Pulmonary artery endothelial cell (primary cell): Measurements from ENCODE around the gene TMEM17. TPM values are rescaled to one million over a fixed set of nuclear protein-coding genes. Genes with fewer than 3 reads are reported as not detected.

Experiments used
- DNase-seq: peaks from one replicate; pipeline ENCODE4 v3.0.0-alpha.2; 2011; ENCODE audit warnings: low read depth, low spot score
- total RNA-seq: library from RNA; depleted of rRNA; stranded (reverse); fragments of >200 nt; gene quantifications from 2 replicates; pipeline ENCODE4 v1.2.3, GENCODE V29; 2014

TMEM17 gene
- total RNA-seq, 1 donor from 2014 or later = 1.5 TPM

DNA sequence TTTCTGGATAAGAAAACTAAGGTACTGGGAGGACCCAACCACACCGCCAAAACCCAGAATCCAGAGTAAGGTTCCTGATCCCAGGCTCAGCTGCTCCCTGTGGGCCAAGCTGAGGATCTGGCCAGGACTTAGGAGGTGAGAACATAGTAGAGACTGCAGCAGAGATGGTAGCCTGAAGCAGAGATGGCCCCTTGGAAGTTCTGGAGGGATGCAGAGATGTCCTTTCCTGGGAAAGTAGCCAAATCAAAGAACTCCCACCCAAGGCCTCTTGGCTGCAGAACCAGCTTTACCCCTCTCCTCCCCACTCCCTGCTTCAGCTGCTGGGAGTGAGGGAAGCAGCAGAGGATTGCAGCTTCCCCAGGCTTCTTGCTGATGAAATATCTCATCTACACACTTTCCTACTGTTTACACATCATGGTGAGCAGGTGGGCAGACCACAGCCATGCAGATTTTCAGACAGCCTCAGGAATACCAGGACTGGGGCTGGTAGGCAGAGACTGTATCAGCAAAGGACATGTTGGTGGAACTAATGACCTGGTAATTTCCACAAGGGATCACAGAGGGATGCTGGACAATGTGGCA is 32.7 kb downstream of the TMEM17 start:
- no peak for DNase-seq

- DNase-seq = no peak
Observed at GRCh38 chr2:62472312-62472711, 33.7 kb downstream of the TMEM17 start.

DNA sequence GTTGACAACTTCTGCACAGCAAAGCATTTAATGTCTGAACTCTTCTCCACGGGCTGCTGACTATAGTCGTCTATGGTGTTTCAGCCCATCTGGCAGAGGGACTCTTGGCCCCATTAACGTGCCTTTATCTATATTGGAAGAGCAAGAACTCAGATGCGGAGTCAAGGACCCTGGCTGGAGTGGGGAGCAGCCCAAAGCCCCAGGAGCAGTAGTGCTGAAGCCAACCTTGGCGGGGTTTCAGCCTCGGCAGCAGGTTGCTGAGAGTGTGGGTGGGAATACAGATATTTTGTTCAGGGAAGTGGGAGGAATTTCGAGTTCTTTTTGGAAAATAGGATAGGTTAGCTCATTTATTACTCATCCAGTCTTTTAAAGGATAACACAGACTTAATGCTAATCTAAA is 34.2 kb downstream of the TMEM17 start:
- DNase-seq = no peak

- no peak for DNase-seq
Observed at GRCh38 chr2:62471404-62471803, 34.6 kb downstream of the TMEM17 start.

- no peak for DNase-seq
Observed at GRCh38 chr2:62469548-62469947, 36.4 kb downstream of the TMEM17 start.

DNA sequence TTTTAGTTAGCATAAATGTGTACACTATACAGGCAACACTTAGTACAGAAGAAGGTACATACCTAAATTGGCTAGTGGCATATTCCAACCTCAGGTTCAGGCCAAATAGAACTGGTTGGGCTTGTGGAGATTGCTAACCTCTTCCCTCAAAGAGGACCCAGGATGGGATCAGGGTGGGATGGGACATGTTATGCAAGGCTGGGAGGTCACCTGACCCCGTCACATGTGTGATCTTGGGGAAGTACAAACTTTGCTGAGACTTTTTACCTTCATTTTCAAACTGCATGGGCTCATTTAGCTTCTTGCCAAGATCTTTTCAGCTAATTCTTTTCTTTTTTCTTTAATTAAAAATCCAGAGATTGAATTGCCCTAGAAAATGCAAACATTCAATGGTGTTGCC is 36.9 kb downstream of the TMEM17 start:
- no peak for DNase-seq

DNA sequence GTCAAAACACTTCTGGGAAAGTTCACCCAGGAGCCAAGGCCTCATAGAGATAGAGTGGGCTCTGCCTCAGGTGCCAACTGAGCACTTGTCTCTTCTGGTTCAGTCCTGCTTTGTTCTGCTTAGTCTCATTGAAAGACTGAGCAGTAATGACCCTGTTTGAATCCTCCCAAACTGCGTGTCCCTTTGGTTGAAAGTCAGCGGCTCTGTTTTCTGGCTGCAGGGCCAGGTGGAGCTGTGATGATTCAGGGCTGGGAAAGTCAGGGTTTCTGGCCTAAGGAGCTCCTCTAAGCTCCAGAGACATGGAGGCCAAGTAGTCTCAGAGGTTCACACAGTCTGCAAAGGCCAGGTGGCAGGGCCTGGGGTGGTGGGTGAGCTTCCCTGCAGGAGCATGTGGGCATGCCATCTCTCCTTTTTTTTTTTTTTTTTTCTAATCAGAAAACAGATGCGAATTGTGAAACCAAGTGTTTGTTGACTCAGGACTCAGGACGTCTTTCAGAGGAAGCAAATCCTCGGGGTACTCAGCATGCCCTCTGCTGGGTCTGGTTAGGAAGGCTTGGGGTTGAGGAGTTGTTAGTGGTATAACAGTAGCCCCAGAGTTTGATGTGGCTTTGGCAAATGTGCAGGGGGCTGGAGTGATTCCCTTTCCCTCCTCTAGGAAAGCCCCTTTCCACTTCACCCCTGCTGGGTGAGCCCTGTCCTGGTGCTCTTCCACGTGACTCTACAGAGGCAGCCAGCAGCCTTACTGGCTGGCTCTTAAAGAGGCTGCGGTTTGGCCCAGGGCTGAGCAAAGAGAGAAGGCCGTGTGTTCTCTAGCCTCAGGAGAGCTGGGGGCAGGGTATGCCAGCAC is 38.3 kb downstream of the TMEM17 start:
- no peak for DNase-seq

- no peak for DNase-seq
Observed at GRCh38 chr2:62467100-62467474, 38.9 kb downstream of the TMEM17 start.

DNA sequence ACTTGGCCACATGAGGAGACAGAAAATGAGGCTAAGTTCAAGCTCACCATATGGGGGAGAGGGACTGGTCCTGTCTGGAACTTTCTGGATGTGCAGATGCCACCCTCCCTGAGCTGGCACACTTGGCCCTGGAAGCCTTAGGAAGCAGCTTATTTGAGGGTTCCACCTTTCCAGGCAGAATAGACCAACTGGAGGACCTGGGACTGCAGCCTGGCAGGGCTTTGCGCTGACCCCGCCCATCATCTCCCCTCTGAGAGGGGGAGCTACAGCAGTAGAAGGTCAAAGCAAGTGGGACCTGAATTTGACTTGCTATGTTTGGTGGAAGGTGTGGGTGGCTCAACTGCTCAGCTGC is 39.5 kb downstream of the TMEM17 start:
- DNase-seq = no peak

DNA sequence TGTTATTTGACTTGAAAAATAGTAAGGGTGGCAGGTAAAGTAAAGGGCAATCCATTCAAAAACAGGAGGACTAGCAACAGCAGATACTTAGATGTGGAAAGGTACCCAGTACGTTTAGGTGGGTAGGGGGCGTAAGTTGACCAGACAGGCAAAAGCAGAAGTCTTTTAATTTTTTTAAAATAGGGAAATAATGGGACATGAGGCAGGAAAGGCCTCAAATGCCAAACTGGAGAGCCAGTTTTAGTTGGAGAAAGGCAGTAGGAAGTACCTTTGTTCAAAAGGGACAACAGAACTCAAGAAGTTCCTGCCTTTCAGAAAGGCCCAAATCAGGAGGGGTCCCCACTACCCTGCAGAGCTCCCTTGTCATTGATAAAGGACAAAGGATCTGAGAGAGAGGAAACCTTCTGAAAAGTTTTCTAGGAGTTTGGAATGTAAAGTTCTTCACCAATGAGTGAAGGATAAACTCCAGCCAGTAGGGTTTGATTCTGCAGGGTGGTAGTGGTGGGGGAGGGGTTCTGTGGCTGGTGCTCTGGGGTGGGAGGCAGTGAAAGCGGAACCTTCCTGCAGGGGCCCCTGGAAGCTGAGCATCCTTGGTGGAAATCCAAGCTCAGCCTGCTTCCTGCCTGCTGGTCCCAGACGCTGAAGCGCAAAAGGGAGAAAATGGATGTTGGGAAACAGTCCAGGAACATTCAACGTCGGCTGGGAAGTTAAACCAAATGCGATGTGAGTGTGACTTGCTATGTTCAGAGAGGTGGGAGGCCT is 40.1 kb downstream of the TMEM17 start:
- no peak for DNase-seq

DNA sequence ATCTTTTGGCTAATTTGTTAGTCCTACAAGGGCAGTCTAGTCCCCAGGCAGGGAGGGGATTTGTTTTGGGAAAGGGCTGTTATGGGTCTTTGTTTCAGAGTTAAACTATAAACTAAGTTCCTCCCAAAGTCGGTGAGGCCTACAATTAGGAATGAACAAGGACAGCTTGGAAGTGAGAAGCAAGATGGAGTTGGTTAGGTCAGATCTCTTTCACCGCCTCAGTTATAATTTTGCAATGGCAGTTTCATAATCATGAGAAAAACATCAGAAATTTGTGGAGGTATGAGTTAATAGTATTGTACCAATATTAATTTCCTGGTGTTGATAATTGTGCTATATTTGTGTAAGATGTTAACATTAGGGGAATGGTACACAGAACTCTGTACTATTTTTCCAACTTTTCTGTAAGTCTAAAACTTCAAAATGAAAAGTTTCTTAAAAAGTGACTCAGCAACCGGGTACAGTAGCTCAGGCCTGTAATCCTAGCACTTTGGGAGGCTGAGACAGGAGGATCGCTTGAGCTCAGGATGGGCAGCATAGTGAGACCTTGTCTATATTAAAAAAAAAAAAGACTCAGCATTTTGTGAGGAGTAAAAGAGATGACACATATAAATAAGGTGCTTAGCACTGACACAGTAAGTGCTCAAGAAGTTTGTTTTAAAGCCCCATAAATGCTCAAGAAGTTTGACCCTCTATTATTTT is 40.8 kb downstream of the TMEM17 start:
- no peak for DNase-seq

DNA sequence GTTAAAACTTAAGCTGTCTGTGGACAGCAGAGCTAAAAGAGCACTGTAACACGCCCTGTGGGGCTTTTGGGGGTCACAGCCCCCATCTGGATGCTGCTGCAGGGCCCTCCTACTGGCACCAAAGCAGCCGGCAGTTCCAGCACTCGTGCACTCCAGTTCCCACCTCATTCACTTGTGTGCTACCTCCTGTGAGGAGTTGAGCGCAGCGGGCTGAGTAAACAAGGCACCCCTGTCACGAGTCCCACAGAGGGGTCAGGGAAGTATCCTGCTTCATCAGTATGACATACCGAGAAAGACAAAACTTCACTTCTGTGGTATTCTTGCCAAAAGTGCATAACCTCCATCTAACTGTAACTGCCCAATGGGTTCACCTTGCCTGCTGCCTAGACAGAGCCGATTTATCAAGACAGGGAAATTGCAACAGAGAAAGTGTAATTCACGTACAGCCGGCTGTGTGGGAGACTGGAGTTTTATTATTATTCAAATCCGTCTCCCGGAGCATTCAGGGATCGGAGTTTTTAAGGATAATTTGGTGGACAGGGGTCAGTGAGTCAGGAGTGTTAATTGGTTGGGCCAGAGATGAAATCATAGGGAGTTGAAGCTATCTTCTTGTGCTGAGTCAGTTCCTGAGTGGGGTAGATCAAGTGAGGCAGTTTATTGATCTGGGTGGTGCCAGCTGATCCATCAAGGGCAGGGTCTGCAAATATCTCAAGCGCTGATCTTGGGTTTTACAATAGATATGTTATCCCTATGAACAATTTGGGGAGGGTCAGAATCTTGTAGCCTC is 41.6 kb downstream of the TMEM17 start:
- no peak for DNase-seq

DNA sequence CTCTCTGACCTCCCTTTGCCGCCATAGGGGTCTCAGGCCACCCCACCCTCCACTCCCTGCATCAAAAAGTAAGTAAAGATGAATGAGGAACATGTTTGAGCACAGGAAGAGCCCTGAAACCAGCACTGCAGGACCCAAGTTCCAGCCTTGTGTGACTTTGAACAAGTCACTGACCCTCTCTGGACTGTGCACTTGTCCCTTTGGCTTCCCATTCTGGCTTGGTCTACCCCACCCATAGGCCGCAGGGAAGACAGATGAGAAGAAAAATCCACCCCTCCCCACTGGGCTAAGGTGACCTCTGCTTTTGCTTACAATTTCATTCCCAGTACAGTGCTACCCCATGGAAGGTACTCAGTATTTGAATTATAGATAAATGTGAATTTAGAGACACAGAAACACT is 43.8 kb downstream of the TMEM17 start:
- DNase-seq = no peak

- no peak for DNase-seq
Observed at GRCh38 chr2:62461707-62462106, 44.3 kb downstream of the TMEM17 start.

DNA sequence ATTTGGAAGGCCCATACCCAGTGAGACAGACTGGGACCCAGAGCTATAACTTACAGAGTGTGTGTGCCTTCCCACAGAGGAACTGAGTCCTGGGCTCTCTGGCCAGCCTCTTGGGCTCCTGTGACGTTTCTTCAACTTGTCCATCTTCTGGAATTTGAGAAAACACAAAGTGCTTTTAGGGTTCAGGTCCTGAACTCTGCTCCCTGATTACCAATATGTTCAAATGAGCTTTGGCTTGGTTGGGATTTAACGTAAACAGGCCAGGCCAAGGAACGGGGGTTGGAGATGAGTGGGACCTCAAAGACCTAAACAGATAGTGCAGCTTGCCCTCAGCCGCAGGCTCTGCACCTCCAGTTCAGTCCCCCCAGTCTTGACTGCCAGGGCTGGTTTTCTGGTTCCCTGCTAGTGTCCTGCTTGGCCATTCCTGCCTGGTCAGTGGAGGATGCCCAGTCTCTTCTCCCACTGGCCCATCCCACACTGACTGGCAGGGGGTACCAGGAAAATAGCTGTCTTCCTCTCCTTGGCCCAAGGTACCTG is 44.9 kb downstream of the TMEM17 start:
- DNase-seq = no peak

DNA sequence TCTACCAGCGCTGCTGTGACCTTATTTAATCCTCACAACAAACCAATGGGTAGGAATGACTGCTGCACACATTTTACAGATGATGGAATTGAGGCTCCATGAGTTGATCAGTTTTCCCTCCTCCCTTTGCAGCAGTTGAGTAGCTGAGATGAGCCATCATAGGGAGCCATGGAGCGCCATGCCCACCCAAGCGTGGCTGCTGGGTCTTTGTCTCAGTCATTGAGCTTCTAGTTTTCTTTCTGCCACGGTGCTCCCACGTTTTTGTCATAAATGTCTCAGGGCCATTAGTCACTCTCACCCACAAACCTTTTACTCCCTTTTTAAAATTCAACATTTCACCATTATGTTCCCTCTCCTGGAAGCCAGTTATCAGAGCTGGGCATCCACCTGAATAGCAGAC is 45.8 kb downstream of the TMEM17 start:
- DNase-seq = no peak

GRCh38 chr2:62459672-62460071 is 46.3 kb downstream of the TMEM17 start:
- DNase-seq = no peak

GRCh38 chr2:62459106-62459505 is 46.9 kb downstream of the TMEM17 start:
- DNase-seq = no peak

DNA sequence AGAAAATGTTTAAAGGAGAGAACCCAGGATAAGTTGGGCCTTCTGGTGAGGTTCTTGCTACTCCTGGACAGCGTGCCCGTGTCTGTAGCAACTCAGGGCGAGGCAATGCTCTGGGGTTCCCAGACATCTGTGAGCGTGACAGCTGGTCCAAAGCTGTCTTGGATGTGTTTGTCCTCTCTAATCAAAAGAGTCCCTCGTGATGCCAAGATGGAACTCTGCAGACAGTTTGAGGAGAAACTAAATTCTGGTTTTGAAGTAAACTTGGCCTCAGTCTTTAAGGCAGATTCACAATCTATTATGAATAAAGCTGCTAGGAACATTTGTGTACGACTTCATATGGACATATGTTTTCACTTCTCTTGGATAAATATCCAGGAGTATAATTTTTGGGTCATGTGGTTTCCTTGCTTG is 47.3 kb downstream of the TMEM17 start:
- no peak for DNase-seq

GRCh38 chr2:62458206-62458641 is 47.8 kb downstream of the TMEM17 start:
- DNase-seq = no peak

GRCh38 chr2:62457556-62457955 is 48.4 kb downstream of the TMEM17 start:
- no peak for DNase-seq
